Endothelial cell of umbilical vein (primary cell): ENCODE results near the gene PRKCD. TPM values are rescaled to one million over a fixed set of nuclear protein-coding genes. Genes with fewer than 3 reads are reported as not detected.

Experiments
- BruUV-seq: library from RNA; stranded (reverse); fragments of 400-500 nt; replicated peaks from 2 replicates; lab custom pipeline; 2021; lab: Mats Ljungman, UMichigan
- CTCF ChIA-PET: fragments of 300-600, 350-600 bp; sonication (Branson Sonifier 250); formaldehyde crosslinking; loops from one replicate; lab custom pipeline; 2021; ENCODE audit warnings: antibody characterized with exemption, inconsistent platforms; lab: Charles Lee
- POLR2A ChIA-PET: fragments of 300-600, 350-600 bp; sonication (Branson Sonifier 250); formaldehyde crosslinking; loops from one replicate; lab custom pipeline; 2021; ENCODE audit warnings: antibody characterized with exemption, inconsistent platforms; lab: Charles Lee
- DNase-seq: peaks from one replicate; pipeline ENCODE4 v3.0.0-alpha.2; 2011; ENCODE audit warnings: low read depth, low spot score
- FAIRE-seq: peaks from 2 replicates; lab custom pipeline; 2011; peaks lifted over from hg19 to GRCh38; lab: Jason Lieb, UNC
- H2AFZ ChIP-seq: 2 replicates; pipeline ENCODE4 v1.6.0; 2012; ENCODE audit warnings: low read depth, low read length, control low read depth, inconsistent platforms
- H3K27ac ChIP-seq: 2 replicates; pipeline ENCODE4 v1.5.1; 2011; ENCODE audit warnings: low read depth, mild to moderate bottlenecking, control low read depth, low read length, moderate library complexity; ENCODE audit not compliant: insufficient read depth
- H3K27me3 ChIP-seq, 2 experiments: 2 replicates each; pipeline versions ENCODE4 v1.6.0 to v1.6.1; 2011; ENCODE audit warnings: low read length in 2 of 2, mixed read lengths in 1 of 2; ENCODE audit not compliant: control insufficient read depth in 2 of 2, insufficient read depth in 2 of 2
- H3K36me3 ChIP-seq, 2 experiments: 2 replicates in 1 of 2; 3 replicates in 1 of 2; pipeline ENCODE4 v1.5.1; 2011; ENCODE audit warnings: low read length in 2 of 2, mild to moderate bottlenecking in 1 of 2, moderate library complexity in 1 of 2; ENCODE audit not compliant: control insufficient read depth in 2 of 2, insufficient read depth in 2 of 2; ENCODE audit errors: extremely low read depth in 1 of 2
- H3K4me1 ChIP-seq: 3 replicates; pipeline ENCODE4 v1.5.1; 2011; ENCODE audit warnings: mild to moderate bottlenecking, low read length; ENCODE audit not compliant: control insufficient read depth, insufficient read depth; ENCODE audit errors: extremely low read depth
- H3K4me2 ChIP-seq: 2 replicates; pipeline ENCODE4 v1.6.1; 2011; ENCODE audit warnings: low read length, control low read depth, mixed read lengths; ENCODE audit not compliant: insufficient read depth
- H3K4me3 ChIP-seq, 3 experiments: fragments of 200-600 bp in 1 of 3; sonication (generic), shearing (Covaris generic) in 1 of 3; replicated peaks in 1 of 3; 2 replicates each; pipeline ENCODE4 v1.5.1; 2011 to 2016; ENCODE audit warnings: control low read depth in 3 of 3, low read length in 3 of 3, mild to moderate bottlenecking in 2 of 3, inconsistent platforms in 1 of 3, low read depth in 1 of 3, moderate library complexity in 1 of 3; ENCODE audit not compliant: insufficient read depth in 1 of 3
- H3K79me2 ChIP-seq: 2 replicates; pipeline ENCODE4 v1.6.0; 2012; ENCODE audit warnings: low read length, inconsistent platforms; ENCODE audit not compliant: control insufficient read depth, insufficient read depth
- H3K9ac ChIP-seq: replicated peaks from 2 replicates; pipeline ENCODE3; 2011; ENCODE audit warnings: low read length, control low read depth; ENCODE audit not compliant: insufficient read depth; ENCODE audit errors: extremely low read depth
- H3K9me1 ChIP-seq: replicated peaks from 3 replicates; pipeline ENCODE4 v1.6.0; 2011; ENCODE audit warnings: mild to moderate bottlenecking, low read length; ENCODE audit not compliant: control insufficient read depth, insufficient read depth; ENCODE audit errors: extremely low read depth
- H3K9me3 ChIP-seq: replicated peaks from 2 replicates; pipeline ENCODE4 v1.5.1; 2012; ENCODE audit warnings: low read length, inconsistent platforms; ENCODE audit not compliant: control insufficient read depth, insufficient read depth
- H4K20me1 ChIP-seq: replicated peaks from 2 replicates; pipeline ENCODE3; 2011; ENCODE audit warnings: mild to moderate bottlenecking, low read length; ENCODE audit not compliant: control insufficient read depth, insufficient read depth; ENCODE audit errors: extremely low read depth
- GATA2 ChIP-seq: IDR thresholded peaks from 2 replicates; pipeline ENCODE4 v1.7.0; 2011; ENCODE audit warnings: low read depth, mild to moderate bottlenecking, moderate library complexity, mixed read lengths, low read length; ENCODE audit not compliant: insufficient read length, insufficient read depth
- JUN ChIP-seq: IDR thresholded peaks from 2 replicates; pipeline ENCODE4 v1.6.1; 2011; ENCODE audit warnings: borderline replicate concordance, low read depth; ENCODE audit not compliant: insufficient read length, insufficient read depth
- MYC ChIP-seq: IDR thresholded peaks from one replicate; pipeline ENCODE4 v1.6.1; 2011; ENCODE audit warnings: mild to moderate bottlenecking, low read depth, low read length
- POLR2A ChIP-seq: IDR thresholded peaks from 2 replicates; pipeline ENCODE4 v1.6.1; 2012; ENCODE audit warnings: low read depth, mild to moderate bottlenecking, control low read depth, low read length
- POLR2AphosphoS5 ChIP-seq: IDR thresholded peaks from 2 replicates; pipeline ENCODE4 v1.6.1; 2012; ENCODE audit warnings: low read depth, mild to moderate bottlenecking, control low read depth, low read length, moderate library complexity; ENCODE audit not compliant: insufficient read depth
- dilution Hi-C: fragments of 300-500 bp; cut with MboI; formaldehyde crosslinking; loops from one replicate; pipeline ENCODE4 v1.15.0; 2019; ENCODE audit warnings: low sequenced_read_pairs; ENCODE audit not compliant: extremely low pct_ligation_motif_present
- intact Hi-C: fragments of 100-400 bp; cut with micrococcal nuclease; formaldehyde crosslinking; loops from one replicate; pipeline ENCODE4 v1.10.0; 2022
- polyA plus RNA-seq, 4 experiments: library from polyadenylated mRNA; depleted of rRNA in 3 of 4; stranded (reverse) in 3 of 4; unstranded in 1 of 4; fragments of >200 nt; gene quantifications; 2 replicates each; pipeline versions ENCODE4 v1.2.1 to v1.2.3, GENCODE V29; 2011 to 2012; ENCODE audit warnings: missing spikeins in 1 of 4
- total RNA-seq: library from RNA; stranded (reverse); gene quantifications from 2 replicates; pipeline ENCODE4 v1.2.3, GENCODE V29; 2021
- TF ChIP-seq, protein P1 (sequence below), 2 donors: IDR thresholded peaks; 1 replicate in 1 of 2; 2 replicates in 1 of 2; pipeline ENCODE4 v1.5.1; 2011; ENCODE audit warnings: low read length in 2 of 2, mild to moderate bottlenecking in 2 of 2, moderate library complexity in 2 of 2, control low read depth in 1 of 2, inconsistent platforms in 1 of 2, low read depth in 1 of 2; ENCODE audit not compliant: insufficient read depth in 1 of 2; ENCODE audit errors: extremely low read depth in 1 of 2
- TF ChIP-seq, protein P2 (sequence below): IDR thresholded peaks from 2 replicates; pipeline ENCODE4 v1.6.1; 2011; ENCODE audit not compliant: insufficient read depth, insufficient read length

The PRKCD gene
- total and polyA plus RNA-seq, 2 donors (not counting 3 experiments of a cell fraction or from before 2014, with no cell fraction given), result 15.5 to 19.0 TPM

- dilution Hi-C loops, result no loop called here
- POLR2A ChIA-PET, result no interaction called here
- no TSS peak for BruUV-seq
- H4K20me1 ChIP-seq, result no peaks in the 10 kb centered on the region
- no peaks in the 10 kb centered on the region for H3K9me1 ChIP-seq
- intact Hi-C loops, result no loop called here
- H2AFZ ChIP-seq, result no peak overlapping the region
- no peaks in the 10 kb centered on the region for H3K36me3 ChIP-seq
- TF ChIP-seq JUN, result no peak
- no peak for TF ChIP-seq POLR2A
- no peak for TF ChIP-seq POLR2AphosphoS5
- TF ChIP-seq, protein P1, sequence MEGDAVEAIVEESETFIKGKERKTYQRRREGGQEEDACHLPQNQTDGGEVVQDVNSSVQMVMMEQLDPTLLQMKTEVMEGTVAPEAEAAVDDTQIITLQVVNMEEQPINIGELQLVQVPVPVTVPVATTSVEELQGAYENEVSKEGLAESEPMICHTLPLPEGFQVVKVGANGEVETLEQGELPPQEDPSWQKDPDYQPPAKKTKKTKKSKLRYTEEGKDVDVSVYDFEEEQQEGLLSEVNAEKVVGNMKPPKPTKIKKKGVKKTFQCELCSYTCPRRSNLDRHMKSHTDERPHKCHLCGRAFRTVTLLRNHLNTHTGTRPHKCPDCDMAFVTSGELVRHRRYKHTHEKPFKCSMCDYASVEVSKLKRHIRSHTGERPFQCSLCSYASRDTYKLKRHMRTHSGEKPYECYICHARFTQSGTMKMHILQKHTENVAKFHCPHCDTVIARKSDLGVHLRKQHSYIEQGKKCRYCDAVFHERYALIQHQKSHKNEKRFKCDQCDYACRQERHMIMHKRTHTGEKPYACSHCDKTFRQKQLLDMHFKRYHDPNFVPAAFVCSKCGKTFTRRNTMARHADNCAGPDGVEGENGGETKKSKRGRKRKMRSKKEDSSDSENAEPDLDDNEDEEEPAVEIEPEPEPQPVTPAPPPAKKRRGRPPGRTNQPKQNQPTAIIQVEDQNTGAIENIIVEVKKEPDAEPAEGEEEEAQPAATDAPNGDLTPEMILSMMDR (IDR thresholded peaks at IDR 0.05; ENCODE audit: extremely low read depth in 1 of 2, insufficient read depth in 1 of 2, low read depth in 1 of 2, low read length in 2 of 2), result no peak
- TF ChIP-seq GATA2, result no peak
- TF ChIP-seq, protein P2, sequence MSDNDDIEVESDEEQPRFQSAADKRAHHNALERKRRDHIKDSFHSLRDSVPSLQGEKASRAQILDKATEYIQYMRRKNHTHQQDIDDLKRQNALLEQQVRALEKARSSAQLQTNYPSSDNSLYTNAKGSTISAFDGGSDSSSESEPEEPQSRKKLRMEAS, result no peak
- no peak for TF ChIP-seq MYC
- CTCF ChIA-PET, result interaction anchor here (1.2 to 1.3 kb wide), 2 partner anchors 13 to 47 kb away, joined by 3 to 6 read pairs; no protein-coding TSS in a partner anchor
- no peak overlapping the region for H3K4me3 ChIP-seq
- no peaks in the 10 kb centered on the region for H3K79me2 ChIP-seq
- H3K4me2 ChIP-seq, result no peak overlapping the region
- no peak for DNase-seq
- no peak overlapping the region for H3K9ac ChIP-seq
- no peak overlapping the region for H3K27ac ChIP-seq
- no peaks in the 10 kb centered on the region for H3K27me3 ChIP-seq
- H3K9me3 ChIP-seq, result no peaks in the 10 kb centered on the region
- FAIRE-seq, result no peak
- no peaks in the 10 kb centered on the region for H3K4me1 ChIP-seq
These were observed 13.7 kb upstream of the PRKCD start for GRCh38 chr3:53147151-53147902.
